Endodermal cell (in vitro differentiated cells): ENCODE results near the gene ZNF121. TPM values are rescaled to one million over a fixed set of nuclear protein-coding genes. Genes with fewer than 3 reads are reported as not detected.
"Not testable (repeated sequence)": the region's sequence is repeated elsewhere in the genome, so short reads cannot be mapped to it uniquely, and the experiment has no call there.

Experiments
- DNase-seq: peaks from one replicate; pipeline ENCODE4 v3.0.0-alpha.2; 2017
- H3K27ac ChIP-seq: 2 replicates; pipeline ENCODE4 v1.5.1; 2013; ENCODE audit warnings: mild to moderate bottlenecking, low read depth, low read length, moderate library complexity
- H3K27me3 ChIP-seq: 2 replicates; pipeline ENCODE4 v1.6.1; 2013; ENCODE audit warnings: mild to moderate bottlenecking, low read length, moderate library complexity; ENCODE audit not compliant: insufficient read depth, control insufficient read depth, poor library complexity, severe bottlenecking
- H3K36me3 ChIP-seq: 2 replicates; pipeline ENCODE4 v1.7.0; 2013; ENCODE audit warnings: mild to moderate bottlenecking, low read length, moderate library complexity; ENCODE audit not compliant: control insufficient read depth, insufficient read depth
- H3K4me1 ChIP-seq: one replicate; pipeline ENCODE4 v1.7.0; 2013; ENCODE audit warnings: low read length; ENCODE audit not compliant: control insufficient read depth, insufficient read depth
- H3K4me3 ChIP-seq: 2 replicates; pipeline ENCODE4 v1.5.1; 2013; ENCODE audit warnings: mild to moderate bottlenecking, low read length, moderate library complexity
- H3K9ac ChIP-seq: 2 replicates; pipeline ENCODE4 v1.6.1; 2013; ENCODE audit warnings: mild to moderate bottlenecking, low read length, moderate library complexity; ENCODE audit not compliant: poor library complexity, severe bottlenecking; ENCODE audit errors: extremely low read depth
- H3K9me3 ChIP-seq: 2 replicates; pipeline ENCODE4 v1.6.1; 2013; ENCODE audit warnings: mild to moderate bottlenecking, low read length, moderate library complexity; ENCODE audit not compliant: control insufficient read depth
- H3K27ac Mint-ChIP-seq: 2 replicates; pipeline ENCODE4 v1.8.0; 2020; ENCODE audit warnings: mixed read lengths
- H3K27me3 Mint-ChIP-seq: 2 replicates; pipeline ENCODE4 v1.8.0; 2021; ENCODE audit warnings: mild to moderate bottlenecking, mixed read lengths; ENCODE audit not compliant: insufficient read depth
- H3K36me3 Mint-ChIP-seq: 2 replicates; pipeline ENCODE4 v1.8.0; 2020; ENCODE audit warnings: low read depth, mixed read lengths
- H3K4me1 Mint-ChIP-seq: 2 replicates; pipeline ENCODE4 v1.8.0; 2020; ENCODE audit warnings: mixed read lengths
- H3K4me3 Mint-ChIP-seq: 2 replicates; pipeline ENCODE4 v1.8.0; 2020; ENCODE audit warnings: mild to moderate bottlenecking, moderate library complexity, mixed read lengths
- H3K9me3 Mint-ChIP-seq: 2 replicates; pipeline ENCODE4 v1.8.0; 2020; ENCODE audit warnings: mild to moderate bottlenecking, mixed read lengths
- WGBS, 2 experiments: methylation state at CpG; one replicate each; pipeline versions ENCODE4 v1.1.5 to v1.1.7; 2013; ENCODE audit warnings: missing lambda C conversion rate in 2 of 2, mixed read lengths in 1 of 2; ENCODE audit not compliant: insufficient coverage in 1 of 2, insufficient read length in 1 of 2; 5-methylcytosine and 5-hydroxymethylcytosine counted together
- total RNA-seq, 2 donors: library from RNA; stranded (reverse); fragmentation: NEBNext Ultra II Directional in 1 of 2; extraction: Animal tissue kit (Norgen Biotek cat#: 25700) in 1 of 2; gene quantifications; 2 replicates in 1 of 2; 3 replicates in 1 of 2; pipeline ENCODE4 v1.2.1, GENCODE V29; 2021
- TF ChIP-seq, protein P1 (sequence below): fragments of 200-600 bp; sonication (generic); conservative IDR thresholded peaks from 2 replicates; pipeline ENCODE4 v1.5.0; 2021; ENCODE audit warnings: antibody characterized with exemption, mild to moderate bottlenecking

The ZNF121 gene
- total RNA-seq, 2 donors from 2014 or later: 100 to 168 TPM

DNA sequence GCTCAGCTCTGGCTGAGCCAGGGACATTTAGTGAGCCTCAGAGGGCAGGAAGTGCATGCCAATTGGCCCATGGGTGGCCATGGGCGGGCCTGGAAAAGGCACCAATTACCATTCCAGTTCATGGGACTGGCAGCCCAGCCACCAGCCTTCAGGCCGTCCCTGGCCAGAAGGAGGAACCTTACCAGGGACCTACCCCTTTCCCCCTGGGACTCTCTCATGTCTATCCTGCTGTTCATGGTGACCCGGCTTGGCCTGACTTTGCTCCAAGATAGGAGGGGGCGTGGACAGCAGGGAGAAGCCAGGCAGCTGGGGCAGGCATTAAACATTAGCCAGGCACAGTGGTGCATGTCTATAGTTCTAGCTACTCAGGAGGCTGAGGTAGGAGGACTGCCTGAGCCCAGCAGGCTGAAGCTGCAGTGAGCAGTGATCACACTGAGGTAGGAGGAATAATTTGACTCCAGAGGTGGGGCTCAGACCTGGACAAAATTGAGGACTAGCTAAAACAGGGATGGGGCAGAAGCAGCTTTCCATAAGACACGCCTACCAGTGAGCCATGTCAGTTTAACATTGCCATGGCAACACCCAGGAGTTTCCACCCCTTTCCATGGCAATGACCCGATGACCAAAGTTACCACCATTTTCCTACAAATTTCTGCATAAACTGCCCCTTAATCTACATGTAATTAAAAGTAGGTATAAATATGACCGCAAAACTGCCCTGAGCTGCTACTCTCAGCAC, 31.6 kb downstream of the ZNF121 start:
- H3K9me3 ChIP-seq: peaks cover 34% of the 10 kb centered on the region
- Mint-ChIP-seq H3K4me3 (no peak overlapping the region), H3K36me3 (peaks cover 7% of the 10 kb centered on the region), H3K9me3 (peaks cover 54% of the 10 kb centered on the region), H3K27me3 (no peaks in the 10 kb centered on the region), H3K27ac (no peak overlapping the region), H3K4me1 (no peaks in the 10 kb centered on the region)
- H3K4me3 ChIP-seq: no peak overlapping the region
- H3K36me3 ChIP-seq: no peaks in the 10 kb centered on the region
- no peak overlapping the region for H3K27ac ChIP-seq
- DNase-seq: no peak
- no peaks in the 10 kb centered on the region for H3K27me3 ChIP-seq
- TF ChIP-seq, protein P1, sequence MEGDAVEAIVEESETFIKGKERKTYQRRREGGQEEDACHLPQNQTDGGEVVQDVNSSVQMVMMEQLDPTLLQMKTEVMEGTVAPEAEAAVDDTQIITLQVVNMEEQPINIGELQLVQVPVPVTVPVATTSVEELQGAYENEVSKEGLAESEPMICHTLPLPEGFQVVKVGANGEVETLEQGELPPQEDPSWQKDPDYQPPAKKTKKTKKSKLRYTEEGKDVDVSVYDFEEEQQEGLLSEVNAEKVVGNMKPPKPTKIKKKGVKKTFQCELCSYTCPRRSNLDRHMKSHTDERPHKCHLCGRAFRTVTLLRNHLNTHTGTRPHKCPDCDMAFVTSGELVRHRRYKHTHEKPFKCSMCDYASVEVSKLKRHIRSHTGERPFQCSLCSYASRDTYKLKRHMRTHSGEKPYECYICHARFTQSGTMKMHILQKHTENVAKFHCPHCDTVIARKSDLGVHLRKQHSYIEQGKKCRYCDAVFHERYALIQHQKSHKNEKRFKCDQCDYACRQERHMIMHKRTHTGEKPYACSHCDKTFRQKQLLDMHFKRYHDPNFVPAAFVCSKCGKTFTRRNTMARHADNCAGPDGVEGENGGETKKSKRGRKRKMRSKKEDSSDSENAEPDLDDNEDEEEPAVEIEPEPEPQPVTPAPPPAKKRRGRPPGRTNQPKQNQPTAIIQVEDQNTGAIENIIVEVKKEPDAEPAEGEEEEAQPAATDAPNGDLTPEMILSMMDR: no peak
- no peaks in the 10 kb centered on the region for H3K4me1 ChIP-seq
- H3K9ac ChIP-seq: no peak overlapping the region
- WGBS, 2 experiments: 93 to 96% methylated on average over 3 to 7 of the region's 7 CpGs

DNA sequence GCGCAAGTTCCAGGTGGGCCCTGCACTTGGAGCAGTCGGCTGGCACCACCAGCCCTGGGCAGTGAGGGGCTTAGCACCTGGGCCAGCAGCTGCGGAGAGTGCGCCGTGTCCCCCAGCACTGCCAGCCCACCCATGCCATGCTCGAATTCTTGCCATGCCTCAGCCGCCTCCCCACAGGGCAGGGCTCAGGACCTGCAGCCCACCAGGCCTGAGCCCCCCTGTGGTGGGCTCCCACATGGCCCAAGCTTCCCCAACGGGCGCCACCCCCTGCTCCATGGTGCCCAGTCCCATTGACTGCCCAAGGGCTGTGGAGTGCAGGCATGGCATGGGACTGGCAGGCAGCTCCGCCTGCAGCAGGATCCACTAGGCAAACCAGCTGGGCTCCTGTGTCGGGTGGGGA, 36.4 kb downstream of the ZNF121 start:
- TF ChIP-seq, protein P1: no peak
- WGBS, 2 experiments: 91 to 93% methylated on average over 9 to 11 of the region's 11 CpGs
- Mint-ChIP-seq H3K27me3 (no peaks in the 10 kb centered on the region), H3K36me3 (no peaks in the 10 kb centered on the region), H3K27ac (no peak overlapping the region), H3K4me3 (no peak overlapping the region), H3K9me3 (peaks cover 46% of the 10 kb centered on the region), H3K4me1 (no peaks in the 10 kb centered on the region)
- peaks cover 35% of the 10 kb centered on the region for H3K9me3 ChIP-seq
- no peak overlapping the region for H3K4me3 ChIP-seq
- H3K4me1 ChIP-seq: no peaks in the 10 kb centered on the region
- no peaks in the 10 kb centered on the region for H3K36me3 ChIP-seq
- DNase-seq: no peak
- no peak overlapping the region for H3K9ac ChIP-seq
- no peaks in the 10 kb centered on the region for H3K27me3 ChIP-seq
- H3K27ac ChIP-seq: no peak overlapping the region

DNA sequence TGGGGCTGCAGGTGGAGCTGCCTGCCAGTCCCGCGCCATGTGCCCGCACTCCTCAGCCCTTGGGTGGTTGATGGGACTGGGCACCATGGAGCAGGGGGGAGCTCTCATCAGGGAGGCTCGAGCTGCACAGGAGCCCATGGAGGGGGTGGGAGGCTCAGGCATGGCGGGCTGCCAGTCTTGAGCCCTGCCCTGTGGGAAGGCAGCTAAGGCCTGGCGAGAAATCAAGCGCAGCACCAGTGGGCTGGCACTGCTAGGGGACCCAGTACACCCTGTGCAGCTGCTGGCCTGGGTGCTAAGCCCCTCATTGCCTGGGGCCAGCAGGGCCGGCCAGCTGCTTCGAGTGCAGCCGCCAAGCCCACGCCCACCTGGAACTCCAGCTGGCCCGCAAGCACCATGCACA, 43.0 kb downstream of the ZNF121 start:
- not testable (repeated sequence) for H3K4me1 ChIP-seq, H3K27me3 ChIP-seq, H3K9ac ChIP-seq, H3K27me3 Mint-ChIP-seq, H3K4me3 ChIP-seq, H3K4me1 Mint-ChIP-seq, H3K27ac Mint-ChIP-seq, H3K4me3 Mint-ChIP-seq, H3K27ac ChIP-seq, DNase-seq
- 93% methylated on average over 12 of the region's 12 CpGs; no CpG with 5 or more reads in 1 of the 2 experiments for WGBS, 2 experiments
- H3K9me3 Mint-ChIP-seq: peaks cover 43% of the 10 kb centered on the region
- H3K9me3 ChIP-seq: peaks cover 25% of the 10 kb centered on the region
- peaks cover 17% of the 10 kb centered on the region for H3K36me3 Mint-ChIP-seq
- H3K36me3 ChIP-seq: peaks cover 13% of the 10 kb centered on the region

DNA sequence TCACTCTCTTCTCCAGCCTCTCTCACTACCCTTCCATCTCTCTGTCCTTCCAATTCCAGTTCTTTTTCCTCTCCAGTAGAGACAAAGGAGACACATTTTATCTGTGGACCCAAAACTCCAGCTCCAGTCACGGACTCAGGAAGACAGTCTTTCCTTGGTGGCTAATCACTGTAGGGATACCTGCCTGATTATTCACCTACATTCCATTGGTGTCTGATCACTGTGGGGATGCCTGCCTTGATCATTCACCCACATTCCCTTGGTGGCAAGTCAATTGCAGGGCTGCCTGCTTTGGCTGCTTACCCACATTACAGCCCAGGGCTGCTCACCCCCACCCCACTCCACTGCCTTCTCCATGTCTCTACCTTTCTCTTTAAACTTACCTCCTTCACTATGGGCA, 44.4 kb downstream of the ZNF121 start:
- WGBS, 2 experiments: 90 to 100% methylated on average over 1 of the region's 1 CpG
- H3K4me1 Mint-ChIP-seq, H3K27ac ChIP-seq, H3K4me1 ChIP-seq, H3K27me3 ChIP-seq, DNase-seq, H3K27me3 Mint-ChIP-seq, H3K9ac ChIP-seq, H3K27ac Mint-ChIP-seq: not testable (repeated sequence)
- H3K9me3 ChIP-seq: peaks cover 39% of the 10 kb centered on the region
- H3K36me3 Mint-ChIP-seq: peaks cover 31% of the 10 kb centered on the region
- H3K4me3 Mint-ChIP-seq: peak overlapping the region; percentile 96
- H3K36me3 ChIP-seq: peaks cover 27% of the 10 kb centered on the region
- H3K9me3 Mint-ChIP-seq: peaks cover 56% of the 10 kb centered on the region
- peak overlapping the region; percentile 90 for H3K4me3 ChIP-seq

DNA sequence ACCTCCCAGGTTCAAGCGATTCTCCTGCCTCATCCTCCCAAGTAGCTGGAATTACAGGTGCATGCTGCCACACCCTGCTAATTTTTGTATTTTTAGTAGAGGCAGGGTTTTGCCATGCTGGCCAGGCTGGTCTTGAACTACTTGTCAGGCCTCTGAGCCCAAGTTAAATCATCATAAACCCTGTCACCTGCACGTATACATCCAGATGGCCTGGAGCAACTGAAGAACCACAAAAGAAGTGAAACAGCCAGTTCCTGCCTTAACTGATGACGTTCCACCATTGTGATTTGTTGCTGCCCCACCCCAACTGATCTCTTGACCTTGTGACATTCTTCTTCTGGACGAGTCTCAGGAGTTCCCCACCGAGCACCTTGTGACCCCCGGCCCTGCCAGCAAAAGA, 45.1 kb downstream of the ZNF121 start:
- peak overlapping the region; percentile 90 for H3K4me3 ChIP-seq
- H3K27me3 ChIP-seq, H3K4me1 ChIP-seq, H3K9ac ChIP-seq, H3K27ac ChIP-seq, DNase-seq, H3K27me3 Mint-ChIP-seq, H3K4me1 Mint-ChIP-seq: not testable (repeated sequence)
- WGBS, 2 experiments: 92 to 94% methylated on average over 2 to 6 of the region's 6 CpGs
- H3K36me3 ChIP-seq: peaks cover 34% of the 10 kb centered on the region
- Mint-ChIP-seq H3K36me3 (peaks cover 38% of the 10 kb centered on the region), H3K4me3 (peak overlapping the region; percentile 96), H3K27ac (peak overlapping the region; percentile 100), H3K9me3 (peaks cover 63% of the 10 kb centered on the region)
- peaks cover 46% of the 10 kb centered on the region for H3K9me3 ChIP-seq
